ENCODE results near the gene DCTN5.
A peak's percentile ranks its signal among the peaks of the same experiment; 100 is the strongest.
"Not testable (repeated sequence)": the region's sequence is repeated elsewhere in the genome, so short reads cannot be mapped to it uniquely, and the experiment has no call there.

Gene DCTN5

DNA sequence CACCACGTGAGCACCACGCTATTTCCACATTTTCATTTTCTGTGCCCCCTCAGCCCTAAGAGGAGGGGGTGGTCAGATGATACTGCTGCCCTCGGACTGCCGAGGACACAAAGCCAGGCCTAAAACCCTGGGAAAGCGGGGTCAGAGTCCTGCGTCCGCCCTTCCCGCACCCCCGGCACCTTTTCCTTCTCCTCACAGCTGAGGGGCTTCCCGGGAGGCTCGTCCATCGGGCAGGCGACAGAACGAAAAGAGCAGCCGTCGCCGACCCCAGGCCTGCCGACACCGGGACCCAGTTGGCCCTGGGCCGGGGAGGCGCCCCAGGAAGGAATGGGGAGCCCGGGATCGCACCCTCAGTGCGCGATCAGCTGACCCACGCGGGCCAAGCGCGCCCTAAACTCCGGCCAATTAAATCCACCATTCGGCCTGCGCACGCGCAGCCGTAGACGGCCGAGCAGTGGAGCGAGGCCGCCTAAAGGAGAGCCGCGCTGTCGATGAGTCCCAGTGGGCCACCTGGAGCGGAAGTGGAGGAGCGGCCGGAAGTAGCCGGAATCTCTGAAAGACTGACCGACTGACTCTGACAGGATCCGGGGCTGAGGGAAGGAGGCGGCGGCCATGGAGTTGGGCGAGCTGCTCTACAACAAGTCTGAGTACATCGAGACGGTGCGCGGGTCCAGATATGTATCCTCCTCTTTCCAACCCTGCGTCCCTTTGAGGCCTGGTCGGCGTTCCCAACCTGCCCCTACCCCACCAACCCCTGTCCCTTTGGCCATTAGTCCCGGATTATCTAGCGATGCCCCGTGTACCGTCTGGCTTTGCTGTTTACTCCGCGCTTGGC lies at the start of gene DCTN5, which contains the start of gene PALB2:
Gene DCTN5 (plus strand): TSS at position 536 of the 835 bp plus-strand sequence. CDS start 77 bp downstream, at position 613.
Gene PALB2 (minus strand): TSS at position 380 of the 835 bp plus-strand sequence. CDS start 153 bp downstream, at position 227.
- peak; percentile 89 to 93 for DNase-seq

DNA sequence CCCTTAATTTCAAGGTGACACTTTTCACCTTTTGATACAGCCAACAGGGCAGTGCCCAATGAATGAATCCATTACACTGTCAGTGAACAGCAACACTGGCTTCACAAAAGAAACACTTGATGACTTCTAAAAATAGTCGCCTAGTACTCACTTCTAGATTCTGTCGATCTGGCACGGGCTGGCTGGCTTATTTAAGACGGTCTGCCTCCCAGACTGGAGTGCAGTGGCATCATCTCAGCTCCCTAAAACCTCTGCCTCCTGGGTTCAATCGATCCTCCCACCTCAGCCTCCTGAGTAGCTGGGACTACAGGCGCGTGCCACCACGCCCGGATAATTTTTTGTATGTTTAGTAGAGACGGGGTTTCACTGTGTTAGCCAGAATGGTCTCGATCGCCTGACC lies 47.1 kb upstream of the DCTN5 start:
- no peak for DNase-seq

DNA sequence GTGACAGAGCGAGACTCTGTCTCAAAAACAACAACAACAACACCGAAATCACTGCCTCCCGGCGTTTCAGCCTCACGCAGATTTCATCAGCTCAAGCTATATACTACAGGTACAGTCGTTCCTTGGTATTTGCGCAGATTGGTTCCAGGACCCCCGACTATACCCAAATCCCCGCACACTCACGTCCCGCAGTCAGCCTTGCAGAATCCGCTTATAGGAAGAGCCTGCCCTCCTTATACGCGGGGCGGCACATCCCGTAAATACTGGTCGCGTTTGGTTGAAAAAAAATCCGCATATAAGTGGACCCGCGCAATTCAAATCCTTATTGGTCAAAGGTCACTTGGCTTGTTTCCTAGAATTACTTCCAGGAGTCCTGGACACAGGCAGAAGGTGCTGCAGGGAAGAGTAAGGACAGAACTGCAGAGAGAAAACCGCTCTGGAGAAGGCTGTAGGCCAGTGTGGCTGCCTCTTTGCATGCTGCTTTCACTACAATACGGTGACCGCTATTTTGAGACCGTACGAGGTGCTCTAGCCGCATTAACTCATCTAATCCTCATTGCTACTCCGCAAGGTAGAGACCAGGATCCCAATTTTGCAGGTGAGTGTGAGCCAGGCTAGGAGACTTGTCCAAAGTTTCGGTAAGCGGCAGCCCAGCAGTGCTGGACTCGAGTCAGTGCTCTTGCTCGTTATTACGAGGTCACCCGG lies 45.9 kb upstream of the DCTN5 start:
- no peak for DNase-seq

DNA sequence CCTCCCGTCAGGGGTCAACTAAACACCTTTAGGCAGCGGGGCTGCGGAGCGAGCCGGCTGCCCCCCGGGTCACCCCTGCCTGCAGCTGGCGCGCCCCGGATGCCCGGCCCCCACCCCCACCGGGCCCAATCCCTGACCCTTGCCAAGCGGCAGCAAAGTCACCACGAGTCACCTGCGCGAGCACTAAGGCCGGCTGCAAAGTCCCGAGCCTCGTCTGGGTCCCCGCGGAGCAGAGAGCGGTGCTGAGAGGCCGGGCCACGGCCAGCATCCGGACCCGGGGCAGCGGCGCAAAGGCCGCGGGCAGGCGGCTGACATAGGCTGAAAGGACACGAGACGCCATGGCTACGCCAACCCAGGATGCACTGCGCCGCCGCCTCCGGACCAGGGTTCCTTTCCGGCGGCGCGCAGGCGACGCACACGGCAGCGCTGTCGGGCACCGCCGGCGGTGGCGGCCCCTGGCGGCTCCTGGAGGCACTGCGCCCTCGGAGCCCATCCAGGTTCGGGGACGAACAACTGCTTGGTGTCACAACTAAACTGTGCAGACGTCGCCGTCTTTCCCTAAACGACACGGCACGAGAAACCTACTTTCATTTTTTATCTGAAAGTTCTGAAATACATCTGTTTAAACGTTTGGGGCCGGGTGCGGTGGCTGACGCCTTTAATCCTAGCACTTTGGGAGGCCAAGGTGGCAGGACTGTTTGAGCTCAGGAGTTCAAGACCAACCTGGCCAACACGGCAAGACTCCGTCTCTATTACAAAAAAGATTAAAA lies 45.1 kb upstream of the DCTN5 start, which contains the start of gene NDUFAB1:
Gene NDUFAB1 (minus strand): TSS at position 366 of the 770 bp plus-strand sequence. CDS start 26 bp downstream, at position 340.
- peak; percentile 80 to 95 for DNase-seq

DNA sequence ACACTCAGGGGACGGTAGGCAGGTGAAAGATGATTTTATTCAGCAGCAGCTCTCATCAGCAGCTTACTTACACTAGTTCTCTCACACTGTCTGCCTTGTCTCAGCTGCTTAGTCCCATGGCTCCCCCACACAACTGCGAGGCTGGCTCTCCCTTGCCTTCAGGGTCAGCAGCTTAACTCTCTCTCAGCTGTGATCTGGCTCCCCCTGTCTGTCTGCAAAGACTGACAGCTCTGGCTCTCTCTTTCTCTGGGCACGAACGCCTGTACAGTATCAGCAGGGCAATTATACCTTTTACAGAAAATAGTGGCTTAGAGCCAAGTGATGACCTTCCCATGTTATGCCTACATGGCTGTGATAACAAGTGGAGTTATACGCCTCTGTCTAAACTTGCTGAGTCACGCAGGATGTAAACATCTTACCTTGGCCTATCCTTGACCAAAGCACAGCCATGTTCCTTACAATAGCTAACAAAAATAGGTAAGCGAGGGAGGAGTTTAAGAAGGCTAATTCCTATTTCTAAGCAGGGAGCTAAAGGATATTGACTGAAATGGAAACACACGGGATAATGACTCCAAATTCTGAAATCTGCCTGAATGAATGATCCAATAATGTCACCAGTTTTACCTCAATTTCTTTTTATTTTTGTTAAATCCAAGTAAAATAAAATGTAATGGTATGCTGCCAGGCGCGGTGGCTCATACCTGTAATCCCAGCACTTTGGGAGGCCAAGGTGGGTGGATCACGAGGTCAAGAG lies 44.1 kb upstream of the DCTN5 start:
- peak; percentile 55 to 67 for DNase-seq

DNA sequence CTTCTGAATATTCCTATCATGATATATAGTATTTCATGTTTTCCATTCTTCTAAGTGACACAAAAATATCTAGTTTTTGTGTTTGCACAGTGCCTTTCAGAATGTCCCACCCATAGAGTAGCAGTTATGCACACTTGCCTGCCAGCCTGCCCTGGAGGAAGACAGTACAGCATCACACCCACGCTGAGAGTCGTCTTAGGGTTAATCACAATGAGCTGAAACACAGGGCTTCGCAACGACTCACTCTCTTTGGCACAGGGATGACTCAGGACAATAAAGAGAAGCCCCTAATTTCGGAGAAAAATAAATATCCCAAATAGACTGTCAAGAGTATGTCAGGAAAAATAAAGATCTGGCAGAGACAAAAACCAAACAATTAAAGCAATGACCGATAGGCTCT lies 33.5 kb upstream of the DCTN5 start:
- no peak for DNase-seq

DNA sequence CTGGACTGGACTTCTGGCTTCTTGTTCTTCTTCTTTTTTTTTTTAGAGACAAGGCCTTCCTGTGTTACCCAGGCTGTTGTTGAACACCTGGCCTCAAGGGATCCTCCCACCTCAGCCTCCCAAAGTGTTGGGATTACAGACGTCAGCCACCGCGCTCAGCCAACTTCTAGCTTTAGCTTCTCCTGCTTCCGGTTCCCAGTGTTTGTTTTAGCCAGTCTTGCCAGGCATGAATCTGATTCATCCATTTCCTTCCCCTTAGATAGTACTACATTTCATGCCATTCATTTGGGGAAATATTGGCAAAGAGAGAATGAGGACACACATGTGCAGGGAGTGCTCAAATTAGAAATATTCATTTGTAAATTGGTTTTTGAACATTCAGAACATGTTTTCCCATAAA lies 33.1 kb upstream of the DCTN5 start:
- no peak for DNase-seq

DNA sequence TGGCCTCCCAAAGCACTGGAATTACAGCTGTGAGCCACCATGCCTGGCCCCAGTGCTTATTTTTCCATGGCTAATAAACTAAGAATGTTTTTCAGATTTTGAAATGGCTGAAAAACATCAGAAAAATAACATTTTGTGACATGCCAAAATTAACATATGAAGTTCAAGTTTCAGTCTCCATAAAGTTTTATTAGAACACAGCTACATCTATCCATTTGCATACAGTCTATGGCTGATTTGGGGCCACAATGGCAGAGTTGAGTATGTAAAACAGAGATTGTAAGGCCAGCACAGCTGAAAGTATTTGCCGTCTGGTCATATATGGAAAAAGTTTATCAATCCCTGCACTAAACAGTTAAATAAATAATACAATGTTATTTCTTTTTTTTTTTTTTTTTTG lies 31.3 kb upstream of the DCTN5 start:
- DNase-seq = no peak

DNA sequence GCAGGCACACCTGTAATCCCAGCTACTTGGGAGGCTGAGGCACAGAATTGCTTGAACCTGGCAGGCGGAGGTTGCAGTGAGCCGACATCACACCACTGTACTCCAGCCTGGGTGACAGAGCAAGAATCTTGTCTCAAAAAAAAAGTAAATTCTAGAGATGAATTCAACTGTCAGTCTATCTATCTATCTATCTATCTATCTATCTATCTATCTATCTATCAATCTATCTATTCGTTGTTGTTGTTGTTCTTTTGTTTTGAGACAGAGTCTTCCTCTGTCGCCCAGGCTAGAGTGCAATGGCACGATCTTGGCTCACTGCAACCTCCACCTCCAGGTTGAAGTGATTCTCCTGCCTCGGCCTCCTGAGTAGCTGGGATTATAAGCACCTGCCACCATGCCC lies 30.4 kb upstream of the DCTN5 start:
- not testable (repeated sequence) for DNase-seq

DNA sequence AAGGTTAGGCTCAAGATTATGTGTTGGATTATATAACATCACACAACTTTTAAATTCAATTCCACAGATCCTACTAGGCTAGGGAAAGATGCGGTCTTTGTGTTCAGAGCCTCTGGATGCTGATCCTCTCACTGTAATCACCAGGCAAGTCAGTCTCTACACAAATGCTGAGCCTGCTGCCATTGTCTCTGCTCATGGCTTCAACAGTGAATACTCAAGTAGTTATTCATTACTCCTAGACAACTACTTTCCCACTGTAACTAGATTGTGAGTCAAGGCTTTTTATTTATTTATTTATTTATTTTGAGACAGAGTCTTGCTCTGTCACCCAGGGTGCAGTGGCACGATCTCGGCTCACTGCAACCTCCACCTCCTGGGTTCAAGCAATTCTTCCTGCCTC lies 29.3 kb upstream of the DCTN5 start:
- no peak for DNase-seq

DNA sequence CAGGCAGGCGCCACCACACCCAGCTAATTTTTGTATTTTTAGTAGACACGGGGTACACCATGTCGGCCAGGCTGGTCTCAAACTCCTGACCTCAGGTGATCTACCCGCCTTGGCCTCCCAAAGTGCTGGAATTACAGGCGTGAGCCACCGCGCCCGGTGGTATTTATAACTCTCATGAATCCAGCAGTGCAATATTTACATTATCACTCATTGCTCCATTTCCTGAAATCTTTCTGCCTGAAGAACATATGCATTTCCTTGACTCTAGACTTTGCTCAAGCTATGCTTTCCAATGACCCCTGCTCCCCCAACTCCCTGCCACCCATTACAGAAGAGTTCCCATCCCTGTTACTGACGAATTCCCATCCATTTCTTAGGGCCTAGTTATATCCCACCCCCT lies 25.5 kb upstream of the DCTN5 start:
- DNase-seq = no peak

DNA sequence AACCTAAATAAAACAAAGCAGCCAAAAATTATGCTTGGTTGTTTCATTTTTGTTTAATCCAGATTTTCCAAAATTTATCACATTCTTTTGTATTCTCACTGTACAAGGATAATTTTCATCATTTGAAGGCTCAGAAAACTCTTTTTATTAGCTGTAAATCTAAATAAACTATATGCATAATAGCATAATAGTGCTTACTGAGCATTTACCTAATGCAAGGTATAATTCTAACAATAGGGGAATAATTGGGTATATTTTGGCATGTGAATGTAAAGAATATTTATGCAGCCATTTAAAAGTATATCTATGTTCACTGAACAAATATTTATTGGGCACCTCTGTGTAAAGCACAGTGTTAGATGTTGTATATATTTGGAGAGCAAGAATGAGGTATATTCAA lies 17.2 kb upstream of the DCTN5 start:
- no peak for DNase-seq

DNA sequence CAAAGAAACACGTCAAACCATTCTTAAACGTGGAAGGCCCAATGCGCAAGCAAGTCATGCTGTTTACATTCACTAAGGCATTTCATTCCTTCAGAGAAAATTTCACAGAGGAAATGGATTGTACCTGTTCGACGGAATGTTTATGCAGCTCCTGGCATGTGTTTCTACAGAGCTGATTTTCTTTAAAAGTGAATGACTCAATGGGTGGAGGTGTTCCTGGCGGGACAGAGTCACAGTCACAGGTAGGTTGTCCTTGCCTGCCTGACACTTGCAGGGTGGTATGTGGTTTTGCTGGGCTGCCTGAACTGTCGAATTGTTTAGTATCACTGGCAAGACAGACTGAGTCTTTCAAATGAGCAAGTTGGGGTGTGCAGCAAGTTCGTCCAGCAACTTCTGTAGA lies 11.8 kb upstream of the DCTN5 start:
- no peak for DNase-seq

DNA sequence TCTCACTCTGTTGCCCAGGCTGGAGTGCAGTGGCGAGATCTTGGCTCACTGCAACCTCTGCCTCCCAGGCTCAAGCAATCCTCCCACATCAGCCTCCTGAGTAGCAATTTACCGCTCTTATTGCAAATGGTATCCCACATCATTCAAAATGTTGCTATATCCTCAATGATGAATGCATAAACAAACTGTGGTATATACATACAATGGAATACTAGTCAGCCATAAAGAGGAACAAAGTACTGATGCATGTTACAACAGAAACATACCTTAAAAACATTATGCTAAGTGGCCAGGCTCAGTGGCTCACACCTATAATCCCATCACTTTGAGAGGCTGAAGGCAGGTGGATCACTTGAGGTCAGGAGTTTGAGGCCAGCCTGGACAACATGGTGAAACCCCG lies 9.4 kb upstream of the DCTN5 start:
- not testable (repeated sequence) for DNase-seq

DNA sequence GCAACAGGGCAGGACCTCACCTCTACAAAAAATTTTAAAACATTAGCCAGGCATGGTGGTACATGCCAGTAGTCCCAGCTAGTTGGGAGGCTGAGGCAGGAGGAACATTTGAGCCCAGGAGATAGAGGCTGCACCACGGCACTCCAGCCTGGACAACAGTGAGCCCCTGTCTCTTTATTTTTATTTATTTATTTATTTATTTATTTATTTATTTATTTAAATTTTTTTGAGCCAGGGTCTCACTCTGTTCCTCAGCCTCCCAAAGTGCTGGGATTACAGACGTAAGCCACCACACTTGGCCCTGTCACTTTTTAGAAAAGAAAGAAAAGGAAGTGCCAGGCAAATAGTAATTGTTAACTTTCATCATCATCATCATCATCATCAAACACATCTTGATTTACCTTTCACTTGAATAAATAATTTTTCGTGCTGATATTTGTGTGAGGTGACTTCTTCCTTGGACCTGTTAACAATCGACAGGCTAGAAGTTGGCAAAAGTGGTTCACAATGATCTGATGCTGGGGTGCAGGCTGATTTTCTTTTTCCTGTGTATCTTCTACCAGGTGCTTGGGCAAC lies 6.7 kb upstream of the DCTN5 start:
- DNase-seq = no peak

DNA sequence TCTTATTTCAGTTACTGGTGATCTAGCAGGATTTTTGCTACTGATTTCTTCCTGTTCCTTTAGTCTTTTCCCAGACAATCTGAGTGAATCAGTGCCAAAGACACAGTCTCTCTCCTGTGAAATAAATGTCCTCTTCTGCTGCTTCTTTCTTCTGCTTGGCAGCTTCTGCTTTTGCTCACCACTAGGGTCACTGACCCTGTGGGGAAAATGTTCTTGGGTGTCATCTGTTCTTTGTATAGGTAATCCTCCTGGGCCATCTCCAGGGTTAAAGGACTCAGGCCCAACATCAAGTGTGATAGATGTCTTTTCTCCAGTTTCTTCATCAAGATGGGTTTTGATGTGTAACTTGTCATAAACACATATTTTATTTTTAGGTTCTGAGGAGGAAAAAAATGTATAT lies 5.3 kb upstream of the DCTN5 start:
- DNase-seq = no peak

DNA sequence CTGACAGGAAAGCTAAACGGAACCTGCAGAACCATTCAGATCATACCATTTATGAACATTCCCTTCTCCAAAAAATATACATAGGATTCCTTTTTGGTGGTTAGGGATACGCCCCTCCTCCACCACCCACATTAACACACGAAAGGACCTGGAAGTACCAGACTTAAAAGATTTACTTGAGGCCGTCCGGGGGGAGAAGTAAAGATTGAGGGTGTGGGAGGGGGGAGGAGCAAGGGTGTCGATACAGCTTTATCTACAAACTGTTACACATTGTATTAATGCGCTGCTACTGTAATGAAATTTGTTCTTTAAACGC lies 693 bp upstream of the DCTN5 start:
- DNase-seq = no peak

DNA sequence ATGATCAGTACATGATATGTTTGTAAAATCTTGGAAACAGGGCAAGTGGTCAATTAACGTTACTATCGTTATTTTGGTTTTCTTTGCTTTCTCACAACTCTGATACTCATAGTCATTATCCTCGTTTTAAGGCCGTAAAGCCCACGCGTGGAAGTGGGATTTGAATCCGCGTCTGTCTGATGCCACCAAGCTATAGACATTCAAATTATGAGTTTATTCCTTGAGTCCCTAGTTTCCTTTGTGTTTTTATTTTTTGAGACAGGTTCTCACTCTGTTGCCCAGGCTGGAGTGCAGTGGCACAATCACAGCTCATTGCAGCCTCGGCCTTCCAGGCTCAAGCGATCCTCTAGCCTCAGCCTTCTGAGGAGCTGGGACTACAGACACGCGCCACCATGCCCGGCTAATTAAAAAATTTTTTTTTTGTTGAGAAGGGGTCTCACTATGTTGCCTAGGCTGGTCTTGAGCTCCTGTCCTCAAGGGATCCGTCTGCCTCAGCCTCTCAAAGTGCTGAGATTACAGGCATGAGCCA lies 1.0 kb downstream of the DCTN5 start:
- no peak for DNase-seq

DNA sequence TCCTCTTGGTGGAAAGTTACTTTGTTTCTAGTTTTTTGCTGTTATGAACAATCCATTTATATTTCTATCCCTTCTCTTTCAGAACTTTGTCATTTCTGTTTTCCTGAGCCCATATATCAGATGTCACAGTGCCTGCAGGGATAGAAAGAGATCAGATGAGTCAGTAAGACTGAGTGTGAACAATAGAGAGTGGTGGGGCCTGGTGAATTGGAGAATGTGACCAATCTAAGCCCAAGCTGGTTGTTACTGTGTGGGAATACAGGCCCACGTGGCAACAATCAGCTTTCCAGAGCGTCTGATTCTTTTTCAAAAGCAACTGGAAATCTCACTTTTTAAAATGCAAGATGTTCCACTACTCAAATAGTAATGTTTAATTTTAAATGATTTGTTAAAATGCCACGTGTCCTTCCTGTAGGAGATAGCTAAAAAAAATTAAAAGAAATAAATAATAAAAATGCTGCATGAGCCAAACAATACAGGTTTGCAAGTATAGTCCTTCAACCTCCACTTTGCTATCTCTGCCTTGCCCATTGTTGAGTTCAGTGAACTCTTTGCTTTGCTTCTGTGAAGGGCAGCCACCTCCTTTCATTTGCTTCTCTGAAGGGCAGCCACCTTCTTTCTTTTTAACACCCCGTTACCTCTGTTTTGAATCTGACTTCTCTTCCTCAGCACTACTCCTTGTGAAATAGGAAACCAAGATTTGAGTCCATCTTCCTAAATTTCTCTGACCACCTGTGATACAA lies 9.6 kb downstream of the DCTN5 start:
- no peak for DNase-seq

DNA sequence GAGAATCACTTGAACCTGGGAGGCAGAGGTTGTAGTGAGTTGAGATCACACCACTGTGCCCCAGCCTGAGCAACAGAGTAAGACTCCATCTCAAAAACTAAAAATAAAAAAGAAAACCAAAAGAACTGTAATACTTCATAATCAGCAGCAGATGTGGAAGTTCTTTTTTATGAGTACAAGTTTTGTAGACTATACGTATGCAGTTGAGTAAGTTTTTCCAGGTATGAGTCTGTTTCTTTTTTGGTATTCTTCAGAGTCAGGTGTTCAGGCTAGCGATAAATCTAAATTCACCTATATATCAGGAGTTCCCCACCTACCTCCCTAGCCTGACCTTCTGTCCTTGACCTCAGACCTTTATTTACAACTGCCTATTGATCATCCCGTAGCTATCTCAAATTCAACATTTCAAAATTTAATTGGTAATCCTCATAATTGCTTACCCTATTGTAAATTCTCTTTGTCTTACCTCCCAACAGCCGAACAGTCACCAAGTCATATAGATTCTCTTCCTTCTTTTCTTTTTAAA lies 10.7 kb downstream of the DCTN5 start:
- no peak for DNase-seq

DNA sequence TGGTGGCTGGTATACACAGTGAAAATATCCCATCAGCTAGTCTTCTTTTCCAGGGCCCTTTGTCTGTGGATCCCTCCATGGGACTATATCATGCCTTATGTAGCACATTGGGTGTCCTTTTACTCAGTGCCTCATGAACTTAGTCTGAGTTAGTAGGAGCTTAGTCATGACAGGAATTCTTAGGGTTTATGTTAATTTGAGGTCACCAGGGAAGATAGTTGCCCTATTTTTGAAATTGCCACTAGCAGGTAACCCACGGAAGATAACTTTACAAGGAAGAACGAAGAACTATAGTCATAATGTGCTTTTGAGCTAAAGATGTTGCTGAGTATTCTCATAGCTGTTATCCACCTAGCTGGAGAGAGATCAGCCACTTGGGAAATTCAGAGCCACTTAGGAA lies 22.7 kb downstream of the DCTN5 start:
- no peak for DNase-seq
